GM12892 (cell line): ENCODE data around the gene PATE4.

Source experiments
- POLR2A ChIP-seq: IDR thresholded peaks from 2 replicates; pipeline ENCODE4 v1.6.1; 2011; ENCODE audit warnings: low read depth, low read length, control low read depth
- POLR2AphosphoS5 ChIP-seq: IDR thresholded peaks from 2 replicates; pipeline ENCODE4 v1.6.1; 2011; ENCODE audit warnings: low read depth, low read length, control low read depth

- TF ChIP-seq POLR2AphosphoS5 = no peak
- no peak for TF ChIP-seq POLR2A
Observed at GRCh38 chr11:125842321-125842948, 9.3 kb downstream of the PATE4 start.
